A673 (cell line): ENCODE results near the gene ATAT1. TPM values are rescaled to one million over a fixed set of nuclear protein-coding genes. Genes with fewer than 3 reads are reported as not detected.

Experiments used
- BruUV-seq: library from RNA; stranded (reverse); fragments of 400-500 nt; replicated peaks from 2 replicates; lab custom pipeline; 2021; lab: Mats Ljungman, UMichigan
- CTCF ChIA-PET: fragments of 300-600 bp; sonication (Branson Sonifier 250); formaldehyde crosslinking; loops from one replicate; lab custom pipeline; 2022; ENCODE audit warnings: antibody characterized with exemption; lab: Charles Lee
- POLR2A ChIA-PET: fragments of 300-600 bp; sonication (Branson Sonifier 250); formaldehyde crosslinking; loops from one replicate; lab custom pipeline; 2022; ENCODE audit warnings: antibody characterized with exemption; ENCODE audit not compliant: low non-redundant PET; lab: Charles Lee
- DNase-seq: peaks from one replicate; pipeline ENCODE4 v3.0.0-alpha.2; 2015; ENCODE audit warnings: low spot score
- H3K27ac ChIP-seq: fragments of 200-600 bp; sonication (generic); 2 replicates; pipeline ENCODE4 v1.5.1; 2016; ENCODE audit warnings: mixed run types, low read depth, mild to moderate bottlenecking, mixed read lengths, antibody characterized with exemption, low read length; ENCODE audit not compliant: poor library complexity, severe bottlenecking
- H3K27me3 ChIP-seq: fragments of 200-600 bp; sonication (generic); replicated peaks from 2 replicates; pipeline ENCODE4 v1.6.1; 2017; ENCODE audit warnings: mixed run types, low read depth, mild to moderate bottlenecking, mixed read lengths, antibody characterized with exemption, low read length; ENCODE audit not compliant: insufficient read depth, poor library complexity
- H3K36me3 ChIP-seq: fragments of 200-600 bp; sonication (generic); 2 replicates; pipeline ENCODE4 v1.6.1; 2016; ENCODE audit warnings: mixed run types, mild to moderate bottlenecking, mixed read lengths, antibody characterized with exemption, low read length; ENCODE audit not compliant: insufficient read depth, poor library complexity, severe bottlenecking
- H3K4me1 ChIP-seq: fragments of 200-600 bp; sonication (generic); 2 replicates; pipeline ENCODE4 v1.6.1; 2017; ENCODE audit warnings: mixed run types, mild to moderate bottlenecking, mixed read lengths, antibody characterized with exemption, low read length; ENCODE audit not compliant: insufficient read depth, poor library complexity, severe bottlenecking
- H3K4me3 ChIP-seq: fragments of 200-600 bp; sonication (generic); 2 replicates; pipeline ENCODE4 v1.5.1; 2016; ENCODE audit warnings: low read depth, mixed run types, mild to moderate bottlenecking, mixed read lengths, low read length; ENCODE audit not compliant: poor library complexity, severe bottlenecking
- H3K9me3 ChIP-seq: fragments of 200-600 bp; sonication (generic); 2 replicates; pipeline ENCODE4 v1.6.1; 2016; ENCODE audit warnings: mixed run types, low read depth, mild to moderate bottlenecking, mixed read lengths, antibody characterized with exemption, low read length; ENCODE audit not compliant: poor library complexity, severe bottlenecking
- CTCF ChIP-seq: fragments of 300-800, 200-600 bp; sonication (generic); conservative IDR thresholded peaks from 2 replicates; pipeline ENCODE4 v1.5.1; 2017; ENCODE audit warnings: low read depth, mild to moderate bottlenecking, antibody characterized with exemption, low read length, moderate library complexity, mixed read lengths
- EZH2 ChIP-seq: fragments of 200-600 bp; sonication (generic); IDR thresholded peaks from 2 replicates; pipeline ENCODE4 v1.6.1; 2017; ENCODE audit warnings: borderline replicate concordance, low read depth, mild to moderate bottlenecking, mixed read lengths, antibody characterized with exemption, low read length; ENCODE audit not compliant: poor library complexity, severe bottlenecking
- intact Hi-C: fragments of 100-400 bp; cut with micrococcal nuclease; formaldehyde crosslinking; loops from one replicate; pipeline ENCODE4 v1.10.0; 2022; ENCODE audit not compliant: unreplicated experiment
- total RNA-seq: library from RNA; stranded (reverse); gene quantifications from 2 replicates; pipeline ENCODE4 v1.2.3, GENCODE V29; 2021

Gene ATAT1
- total RNA-seq, 1 experiment from 2014 or later = 31.7 TPM

GRCh38 chr6:30678964-30679726 is 52.5 kb downstream of the ATAT1 start:
- TF ChIP-seq EZH2 (no peak), CTCF (peak; percentile 97)
- peaks cover 20% of the 10 kb centered on the region for H3K36me3 ChIP-seq
- CTCF ChIA-PET = interaction anchor here (0.6 to 1.5 kb wide), 15 partner anchors 9 to 818 kb away, joined by 3 to 30 read pairs (median 5); partner anchors contain the start of genes MDC1 and VARS2
- POLR2A ChIA-PET = interaction anchor here (0.6 to 1.2 kb wide), 2 partner anchors 43 to 183 kb away, joined by 4 read pairs; no protein-coding TSS in a partner anchor
- DNase-seq = peak; percentile 89
- no TSS peak for BruUV-seq
- H3K4me3 ChIP-seq = no peak overlapping the region
- H3K4me1 ChIP-seq = peaks cover 23% of the 10 kb centered on the region
- intact Hi-C loops = loop anchor here (1.0 to 10.0 kb wide), 4 partner anchors 43 to 408 kb away; partner anchors contain the start of gene HLA-E
- no peaks in the 10 kb centered on the region for H3K9me3 ChIP-seq
- peak overlapping the region; percentile 43 for H3K27ac ChIP-seq
- no peaks in the 10 kb centered on the region for H3K27me3 ChIP-seq

GRCh38 chr6:30679765-30680535 is 53.3 kb downstream of the ATAT1 start:
- ChIA-PET POLR2A (interaction anchor here (1.2 kb wide), 1 partner anchor 42 kb away, joined by 4 read pairs; no protein-coding TSS in a partner anchor), CTCF (interaction anchor here (0.7 to 1.5 kb wide), 3 partner anchors 25 to 407 kb away, joined by 3 to 30 read pairs (median 12); no protein-coding TSS in a partner anchor)
- Histone ChIP-seq H3K4me3 (no peak overlapping the region), H3K27ac (peak overlapping the region; percentile 43), H3K9me3 (no peaks in the 10 kb centered on the region), H3K36me3 (peaks cover 20% of the 10 kb centered on the region), H3K4me1 (peaks cover 31% of the 10 kb centered on the region), H3K27me3 (no peaks in the 10 kb centered on the region)
- intact Hi-C loops = loop anchor here (1.0 to 10.0 kb wide), 4 partner anchors 42 to 407 kb away; partner anchors contain the start of gene HLA-E
- no peak for TF ChIP-seq CTCF
- TF ChIP-seq EZH2 = no peak
- no TSS peak for BruUV-seq
- no peak for DNase-seq

- ChIA-PET POLR2A (no interaction called here), CTCF (interaction anchor here (1.1 kb wide), 1 partner anchor 49 kb away, joined by 5 read pairs; no protein-coding TSS in a partner anchor)
- no peaks in the 10 kb centered on the region for H3K9me3 ChIP-seq
- no peak for DNase-seq
- H3K27ac ChIP-seq = peak overlapping the region; percentile 80
- intact Hi-C loops = no loop called here
- peaks cover 42% of the 10 kb centered on the region for H3K4me1 ChIP-seq
- peaks cover 13% of the 10 kb centered on the region for H3K36me3 ChIP-seq
- H3K27me3 ChIP-seq = no peaks in the 10 kb centered on the region
- TF ChIP-seq EZH2 = no peak
- TF ChIP-seq CTCF = no peak
- BruUV-seq = no TSS peak
- H3K4me3 ChIP-seq = peak overlapping the region; percentile 88
These were observed 55.1 kb downstream of the ATAT1 start for GRCh38 chr6:30681766-30682142.
